ENCODE results near the gene ADD1.

ADD1 gene

DNA sequence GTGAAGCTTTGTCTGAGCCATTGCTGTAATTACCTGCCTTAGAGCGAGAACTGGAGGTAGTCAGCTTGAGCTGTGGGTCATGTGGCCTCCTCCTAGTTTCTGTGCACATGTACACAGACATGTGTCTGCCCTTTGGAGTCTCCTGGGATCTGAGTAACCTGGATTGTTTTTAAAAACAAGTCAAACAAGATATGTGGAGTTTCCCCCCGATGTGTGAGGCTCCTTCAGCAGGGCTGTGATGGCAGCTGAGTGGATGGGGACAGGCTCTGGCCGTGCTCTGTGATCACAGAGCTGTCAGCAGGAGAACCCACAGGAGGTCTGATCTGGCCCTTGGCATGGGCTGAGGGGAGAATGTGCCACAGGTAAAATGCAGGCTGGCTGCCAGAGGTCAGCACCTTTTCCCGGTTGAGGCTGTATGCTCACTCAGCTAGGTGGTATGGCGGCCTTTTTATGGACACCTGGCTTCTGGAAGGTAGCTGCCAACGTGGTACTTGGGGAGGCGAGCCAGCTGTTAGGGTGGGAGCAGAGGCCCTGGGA is 81.2 kb downstream of the ADD1 start:
- no peak for DNase-seq

- DNase-seq: no peak
Measured at GRCh38 chr4:2925496-2925895, 81.9 kb downstream of the ADD1 start.

GRCh38 chr4:2925931-2926860 is 82.6 kb downstream of the ADD1 start:
- DNase-seq: no peak

GRCh38 chr4:2927016-2927695 is 83.5 kb downstream of the ADD1 start:
- DNase-seq: no peak

DNA sequence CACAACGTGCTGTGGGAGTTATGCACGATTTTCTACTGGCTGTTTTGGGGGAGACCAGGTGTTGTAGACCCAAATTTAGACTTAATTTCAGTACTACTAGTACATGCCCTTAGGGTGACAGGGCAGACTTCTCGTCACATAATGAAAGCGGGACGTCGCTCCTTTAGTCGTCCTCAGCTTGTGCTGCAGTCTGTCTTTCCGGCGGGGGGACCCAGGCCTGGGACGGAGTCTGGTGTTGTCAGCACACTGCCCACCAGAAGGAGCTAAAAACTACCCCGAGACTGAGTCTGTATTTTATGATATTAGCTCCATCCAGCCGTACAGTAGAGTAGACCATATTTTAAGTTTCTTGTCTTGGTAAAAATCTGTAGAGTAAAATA is 84.0 kb downstream of the ADD1 start:
- DNase-seq: no peak

- DNase-seq: no peak
Measured at GRCh38 chr4:2928242-2929176, 84.9 kb downstream of the ADD1 start.

GRCh38 chr4:2929469-2929868 is 85.8 kb downstream of the ADD1 start:
- no peak for DNase-seq

DNA sequence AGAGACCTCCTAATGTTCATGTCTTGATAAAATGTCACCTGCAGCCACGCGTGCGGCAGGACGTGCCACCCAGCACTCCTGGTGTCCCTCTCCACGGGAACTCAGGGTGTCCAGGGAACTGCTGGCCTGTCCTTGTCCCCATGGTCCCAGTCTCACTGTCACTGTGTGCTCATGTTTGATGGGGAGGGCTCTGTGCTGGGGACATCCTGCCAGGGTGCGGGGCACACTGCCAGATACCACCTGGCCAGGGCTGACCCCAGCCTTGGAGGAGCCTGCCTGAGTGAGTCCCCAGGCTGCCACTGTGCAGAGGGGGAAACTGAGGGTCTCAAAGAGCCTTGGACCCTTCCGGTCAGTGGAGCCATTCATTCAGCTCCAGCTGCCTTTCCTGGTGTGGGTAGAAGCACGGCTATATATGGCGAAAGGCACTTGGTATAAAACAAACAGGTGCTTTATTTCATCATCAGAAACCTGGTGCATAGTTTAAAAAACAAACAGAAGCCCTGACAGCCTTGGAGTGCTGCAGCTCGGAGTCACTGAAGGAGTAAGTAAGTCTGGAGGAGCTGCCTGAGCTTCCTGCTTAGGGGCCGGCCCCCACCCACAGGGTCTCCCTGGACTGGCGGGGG is 86.6 kb downstream of the ADD1 start:
- DNase-seq: no peak

DNA sequence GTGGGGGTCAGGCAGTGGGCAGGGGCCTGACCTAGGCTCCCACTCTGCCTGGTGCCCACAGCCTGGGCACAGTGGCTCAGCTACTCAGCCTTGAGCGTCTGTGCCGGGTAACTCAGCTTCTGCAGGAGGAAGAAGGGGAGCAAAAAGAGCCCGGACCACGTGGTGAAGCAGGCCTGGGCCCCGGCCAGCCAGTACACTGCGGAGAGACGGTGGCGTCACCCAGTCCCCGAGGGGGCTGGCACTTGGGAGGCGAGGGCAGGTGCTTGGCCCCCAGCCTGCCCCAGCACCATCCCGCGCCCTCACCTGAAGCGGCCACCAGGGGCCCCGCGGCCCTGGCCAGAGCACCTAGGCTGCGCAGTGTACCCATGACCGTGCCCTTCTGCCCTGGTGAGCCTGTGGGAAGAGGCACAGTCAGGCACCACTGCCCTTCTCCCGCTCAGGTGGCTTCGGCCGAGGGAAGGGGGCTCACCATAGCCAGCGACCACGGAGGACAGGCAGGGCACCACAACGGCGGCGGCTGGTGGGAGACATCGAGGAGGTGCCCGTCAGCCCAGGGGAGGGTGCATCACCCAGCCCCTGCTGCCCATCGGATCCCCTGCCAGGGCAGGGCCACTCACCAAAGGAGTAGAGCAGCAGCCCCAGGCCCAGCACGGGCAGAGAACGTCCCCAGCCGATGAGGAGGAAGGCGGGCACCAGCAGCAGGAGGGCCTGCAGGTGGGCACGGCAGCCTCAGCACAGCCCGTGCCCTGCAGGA is 87.3 kb downstream of the ADD1 start:
- DNase-seq: no peak

GRCh38 chr4:2931512-2932301 is 88.1 kb downstream of the ADD1 start:
- peak; percentile 77 for DNase-seq

DNA sequence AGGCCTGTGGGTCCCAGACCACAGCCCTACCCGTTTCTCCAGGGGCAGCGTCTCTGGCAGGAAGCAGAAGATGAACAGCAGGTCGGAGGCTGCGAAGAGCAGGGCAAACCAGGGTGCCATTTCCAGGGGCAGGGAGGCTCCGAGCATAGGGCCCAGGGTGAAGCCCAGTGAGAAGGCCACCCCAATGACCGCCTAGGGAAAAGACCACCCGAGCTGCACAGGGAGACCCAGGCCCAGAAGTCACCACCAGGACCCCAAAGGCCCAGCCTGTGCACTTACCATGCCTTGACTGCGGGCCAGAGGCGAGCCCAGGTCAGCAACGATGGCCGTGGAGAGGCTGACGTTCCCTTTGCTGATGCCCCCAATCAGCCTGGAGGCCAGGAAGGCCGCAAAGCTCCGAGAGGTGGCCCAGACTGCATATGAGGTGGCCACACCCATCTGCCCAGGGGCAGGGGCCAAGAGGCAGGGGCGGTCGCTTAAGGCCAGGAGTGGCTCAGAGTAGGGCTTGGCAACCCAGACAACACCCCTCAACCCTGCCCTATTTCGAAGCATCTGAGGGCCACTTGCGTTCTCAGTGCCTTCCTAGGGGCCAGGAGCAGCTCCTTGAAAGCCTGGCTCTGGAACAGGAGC is 88.8 kb downstream of the ADD1 start:
- peak; percentile 21 for DNase-seq

GRCh38 chr4:2932951-2933565 is 89.4 kb downstream of the ADD1 start:
- DNase-seq: peak; percentile 33

DNA sequence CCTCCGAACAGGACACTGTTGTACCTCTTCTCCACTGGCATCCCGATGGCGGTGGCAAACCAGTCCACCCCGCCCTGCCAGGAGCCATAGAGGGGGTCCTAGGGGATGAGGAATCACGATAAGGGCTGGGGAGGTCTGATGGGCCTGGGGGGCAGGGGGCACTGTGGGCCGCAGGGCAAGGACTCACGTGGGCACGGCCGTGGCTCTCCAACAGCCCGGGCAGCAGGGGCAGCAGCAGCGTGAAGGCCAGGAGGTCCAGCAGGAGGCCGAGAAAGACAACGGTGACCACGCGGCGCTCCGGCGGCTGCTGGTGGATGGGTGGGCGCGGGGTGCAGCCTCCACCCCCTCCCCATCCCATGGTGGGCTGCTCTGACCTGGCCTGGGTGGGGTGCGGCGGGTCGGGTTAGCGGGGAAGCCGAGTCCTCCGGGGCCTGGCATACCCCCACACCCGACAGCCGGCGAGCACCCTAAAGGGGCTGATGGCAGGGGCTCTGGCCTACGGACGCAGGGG is 90.0 kb downstream of the ADD1 start:
- DNase-seq: no peak

- DNase-seq: peak; percentile 56
Measured at GRCh38 chr4:2934077-2934812, 90.6 kb downstream of the ADD1 start.

- peak; percentile 94 for DNase-seq
Measured at GRCh38 chr4:2934813-2935761, 91.4 kb downstream of the ADD1 start.

GRCh38 chr4:2935762-2936743 is 92.4 kb downstream of the ADD1 start:
- peak; percentile 82 for DNase-seq
